DOHH2 (cell line): ENCODE measurements around the gene S100A11.

Source experiments
- H3F3A ChIP-seq: fragments of 200-600 bp; sonication (generic), shearing (Covaris generic); 2 replicates; pipeline ENCODE4 v1.6.0; 2016; ENCODE audit warnings: antibody characterized with exemption, mild to moderate bottlenecking; ENCODE audit not compliant: control insufficient read depth, insufficient read depth
- H3K27ac ChIP-seq: fragments of 200-600 bp; sonication (generic); 2 replicates; pipeline ENCODE4 v1.5.1; 2014; ENCODE audit warnings: low read depth, mild to moderate bottlenecking, low read length, moderate library complexity
- H3K27me3 ChIP-seq: fragments of 200-600 bp; sonication (generic); 2 replicates; pipeline ENCODE4 v1.6.1; 2014; ENCODE audit warnings: mild to moderate bottlenecking, low read length, mixed read lengths; ENCODE audit not compliant: control insufficient read depth
- H3K36me3 ChIP-seq: fragments of 200-600 bp; sonication (generic); 2 replicates; pipeline ENCODE4 v1.6.1; 2014; ENCODE audit warnings: mild to moderate bottlenecking, low read length, moderate library complexity, mixed read lengths; ENCODE audit not compliant: control insufficient read depth
- H3K4me1 ChIP-seq: fragments of 200-600 bp; sonication (generic); 2 replicates; pipeline ENCODE4 v1.6.1; 2014; ENCODE audit warnings: mild to moderate bottlenecking, low read length, mixed read lengths; ENCODE audit not compliant: control insufficient read depth
- H3K4me2 ChIP-seq: fragments of 200-600 bp; sonication (generic); 2 replicates; pipeline ENCODE4 v1.6.0; 2014; ENCODE audit warnings: mild to moderate bottlenecking, low read length, moderate library complexity
- H3K4me3 ChIP-seq: fragments of 200-600 bp; sonication (generic); 2 replicates; pipeline ENCODE4 v1.5.1; 2014; ENCODE audit warnings: mild to moderate bottlenecking, low read length, mixed read lengths
- H3K79me2 ChIP-seq: fragments of 200-600 bp; sonication (generic); 2 replicates; pipeline ENCODE4 v1.6.1; 2014; ENCODE audit warnings: mild to moderate bottlenecking, low read length, mixed read lengths; ENCODE audit not compliant: control insufficient read depth
- H3K9me2 ChIP-seq: fragments of 200-600 bp; sonication (generic); replicated peaks from 2 replicates; pipeline ENCODE4 v1.6.1; 2014; ENCODE audit warnings: mild to moderate bottlenecking, low read length, mixed read lengths; ENCODE audit not compliant: control insufficient read depth
- H3K9me3 ChIP-seq: fragments of 200-600 bp; sonication (generic); 2 replicates; pipeline ENCODE4 v1.6.1; 2014; ENCODE audit warnings: antibody characterized with exemption, low read length, mixed read lengths; ENCODE audit not compliant: control insufficient read depth, insufficient read depth
- H4K20me1 ChIP-seq: fragments of 200-600 bp; sonication (generic); 2 replicates; pipeline ENCODE4 v1.6.0; 2014; ENCODE audit warnings: low read depth, mild to moderate bottlenecking, antibody characterized with exemption, low read length, moderate library complexity; ENCODE audit not compliant: control insufficient read depth, insufficient read depth
- CTCF ChIP-seq: fragments of 200-600 bp; sonication (generic); IDR thresholded peaks from one replicate; pipeline ENCODE4 v1.5.1; 2014; ENCODE audit warnings: antibody characterized with exemption, mild to moderate bottlenecking, low read depth, low read length; ENCODE audit not compliant: poor library complexity, severe bottlenecking
- EZH2phosphoT487 ChIP-seq: fragments of 200-600 bp; sonication (generic); IDR thresholded peaks from 2 replicates; pipeline ENCODE4 v1.6.1; 2017; ENCODE audit warnings: borderline replicate concordance, mild to moderate bottlenecking, antibody characterized with exemption, low read length, moderate library complexity, mixed read lengths

S100A11 gene

GRCh38 chr1:152035539-152036266 lies 1.1 kb downstream of the S100A11 start:
- Histone ChIP-seq H3K9me3 (no peaks in the 10 kb centered on the region), H3K4me1 (peaks cover 56% of the 10 kb centered on the region), H3K79me2 (peaks cover 12% of the 10 kb centered on the region), H3K9me2 (no peaks in the 10 kb centered on the region), H3F3A (peaks cover 26% of the 10 kb centered on the region), H3K27me3 (peaks cover 6% of the 10 kb centered on the region; the same call in 1 of the 2 replicates), H3K36me3 (peaks cover 19% of the 10 kb centered on the region), H3K4me3 (peak overlapping the region; percentile 74), H3K4me2 (peak overlapping the region; percentile 88), H3K27ac (peak overlapping the region; percentile 81), H4K20me1 (no peaks in the 10 kb centered on the region)
- no peak for TF ChIP-seq CTCF
- no peak for TF ChIP-seq EZH2phosphoT487

- H3K4me3 ChIP-seq: peak overlapping the region; percentile 74
- H3K9me3 ChIP-seq: no peaks in the 10 kb centered on the region
- H3F3A ChIP-seq: peaks cover 26% of the 10 kb centered on the region
- H3K27ac ChIP-seq: peak overlapping the region; percentile 81
- H3K36me3 ChIP-seq: peaks cover 19% of the 10 kb centered on the region
- H4K20me1 ChIP-seq: no peaks in the 10 kb centered on the region
- H3K4me2 ChIP-seq: peak overlapping the region; percentile 88
- H3K79me2 ChIP-seq: peaks cover 12% of the 10 kb centered on the region
- H3K27me3 ChIP-seq: peaks cover under 1% of the 10 kb centered on the region; the same call in 1 of the 2 replicates
- TF ChIP-seq CTCF (peak; percentile 79), EZH2phosphoT487 (no peak)
- H3K4me1 ChIP-seq: peaks cover 56% of the 10 kb centered on the region
- H3K9me2 ChIP-seq: no peaks in the 10 kb centered on the region
Measured at GRCh38 chr1:152034654-152035538, 1.9 kb downstream of the S100A11 start.

- peaks cover 19% of the 10 kb centered on the region for H3K36me3 ChIP-seq
- no peaks in the 10 kb centered on the region for H3K9me2 ChIP-seq
- H3K4me3 ChIP-seq: peak overlapping the region; percentile 74
- H3K79me2 ChIP-seq: peaks cover 12% of the 10 kb centered on the region
- H3K4me1 ChIP-seq: peaks cover 53% of the 10 kb centered on the region
- H3K4me2 ChIP-seq: peak overlapping the region; percentile 88
- TF ChIP-seq CTCF: no peak
- TF ChIP-seq EZH2phosphoT487: no peak
- no peaks in the 10 kb centered on the region for H4K20me1 ChIP-seq
- peaks cover 23% of the 10 kb centered on the region for H3F3A ChIP-seq
- no peaks in the 10 kb centered on the region for H3K9me3 ChIP-seq
- H3K27ac ChIP-seq: peak overlapping the region; percentile 81
- no peaks in the 10 kb centered on the region for H3K27me3 ChIP-seq
Measured at GRCh38 chr1:152034324-152034653, 2.5 kb downstream of the S100A11 start.
